MV-4-11 (cell line): ENCODE data around the gene ERC2.

Experiments used
- DNase-seq: peaks from one replicate; lab custom pipeline; 2025; lab: John Stamatoyannopoulos, UW

Gene ERC2

DNA sequence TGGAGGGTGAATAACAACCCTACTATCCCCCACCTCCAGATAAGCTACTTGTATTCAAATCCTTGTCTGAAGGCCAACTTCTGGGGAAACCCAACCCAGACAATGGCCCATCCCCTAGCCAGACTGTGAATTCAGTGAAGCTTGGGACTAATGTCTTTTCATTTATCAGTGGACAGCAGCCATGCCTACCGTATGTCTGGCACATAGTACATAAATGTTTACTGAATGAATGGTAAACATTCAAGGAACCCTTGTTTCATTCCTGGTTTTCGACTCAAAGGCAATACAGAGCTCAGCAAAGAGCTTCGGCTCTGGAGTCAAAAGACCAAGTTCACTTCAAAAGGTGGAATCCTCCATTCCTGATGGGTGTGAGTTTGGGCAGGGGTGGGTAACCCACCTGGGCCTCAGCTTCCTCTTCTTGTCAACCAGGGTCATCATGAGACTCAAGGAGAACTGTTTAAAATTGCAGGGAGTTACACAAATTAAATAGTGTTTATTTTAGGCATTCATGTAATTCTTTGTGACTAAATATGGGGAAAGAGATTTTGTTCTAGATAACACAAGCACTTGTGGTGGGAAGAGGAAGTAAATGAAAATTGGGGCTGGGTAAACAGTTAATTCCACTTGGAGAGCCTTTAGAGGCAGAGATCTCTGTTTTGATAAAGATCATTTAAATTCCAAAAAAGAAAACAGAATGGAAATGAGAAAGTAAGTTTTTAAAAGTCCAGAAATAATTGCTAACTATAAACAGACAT is 677.5 kb downstream of the ERC2 start:
- no peak for DNase-seq

DNA sequence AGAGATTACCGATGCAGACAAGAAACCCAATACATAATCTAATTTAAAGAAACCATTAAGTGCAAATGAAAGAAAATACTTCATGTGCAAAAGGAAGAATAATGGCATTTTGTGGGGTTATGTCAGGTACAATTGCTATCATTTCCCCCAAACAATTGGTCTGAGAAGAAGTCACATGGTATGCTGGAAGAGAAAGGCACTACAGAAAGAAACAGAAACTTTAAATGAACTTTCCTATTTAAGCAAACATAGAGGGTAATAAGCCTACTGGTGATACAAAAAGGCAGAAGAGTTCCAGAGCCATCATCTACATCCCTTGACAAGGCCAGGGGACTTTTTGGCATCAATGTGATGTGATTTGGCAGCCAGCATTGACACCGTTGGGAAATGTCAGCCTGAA is 678.8 kb downstream of the ERC2 start:
- no peak for DNase-seq

DNA sequence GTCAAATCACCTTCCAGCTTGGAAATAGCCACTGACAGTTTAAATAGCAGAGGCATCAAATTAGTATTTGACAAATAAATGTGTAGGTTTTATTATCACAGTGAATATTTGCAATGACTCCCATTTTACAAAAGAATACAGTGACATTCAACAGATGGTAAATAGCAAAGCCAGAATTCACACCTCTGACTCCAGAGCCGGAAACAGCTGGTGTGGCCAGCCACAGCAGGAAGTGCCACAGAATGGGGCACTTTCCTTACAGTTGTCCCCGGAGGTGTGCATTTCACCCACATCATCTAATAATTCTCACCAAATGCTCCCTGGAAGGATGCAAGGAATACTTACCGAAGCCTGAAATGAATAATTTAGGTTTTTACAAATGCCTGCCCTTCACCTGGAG is 685.5 kb downstream of the ERC2 start:
- DNase-seq: no peak

DNA sequence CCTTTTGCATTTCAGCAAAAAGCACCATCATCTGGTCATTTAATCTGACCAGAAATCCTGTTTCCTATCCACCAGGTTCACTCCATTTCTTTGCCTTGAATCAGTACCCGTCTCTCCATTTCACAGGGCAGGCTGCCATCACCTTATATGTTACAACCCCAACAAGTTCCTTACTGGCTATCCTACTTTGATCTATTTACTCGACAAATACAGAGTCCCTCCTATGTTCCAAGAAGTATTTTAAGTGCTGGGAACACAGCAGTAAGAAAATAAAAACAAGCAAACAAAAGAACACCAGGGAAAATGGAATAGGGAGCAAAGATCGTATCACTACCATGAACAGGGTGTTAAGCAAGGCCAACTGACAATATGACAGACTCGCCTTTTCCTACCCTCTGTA is 685.9 kb downstream of the ERC2 start:
- no peak for DNase-seq

DNA sequence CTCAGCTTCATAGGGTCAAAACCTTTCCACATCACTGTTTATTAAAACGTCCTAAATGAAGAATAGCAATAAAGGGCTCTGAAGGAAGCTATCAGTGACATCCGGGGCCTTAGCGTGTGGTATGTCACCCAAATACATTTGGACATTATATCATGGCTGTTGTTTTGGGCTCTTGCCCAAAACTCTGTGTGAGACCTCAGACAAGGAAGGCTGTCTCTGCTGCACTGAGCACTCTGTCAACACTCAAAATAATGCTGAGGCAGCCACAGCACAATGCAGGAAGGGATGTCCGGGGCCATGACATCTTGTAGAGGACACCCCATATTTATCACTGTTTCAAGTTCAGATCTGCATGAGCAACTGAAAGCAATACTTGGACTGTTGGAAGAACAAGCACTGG is 687.4 kb downstream of the ERC2 start:
- no peak for DNase-seq

DNA sequence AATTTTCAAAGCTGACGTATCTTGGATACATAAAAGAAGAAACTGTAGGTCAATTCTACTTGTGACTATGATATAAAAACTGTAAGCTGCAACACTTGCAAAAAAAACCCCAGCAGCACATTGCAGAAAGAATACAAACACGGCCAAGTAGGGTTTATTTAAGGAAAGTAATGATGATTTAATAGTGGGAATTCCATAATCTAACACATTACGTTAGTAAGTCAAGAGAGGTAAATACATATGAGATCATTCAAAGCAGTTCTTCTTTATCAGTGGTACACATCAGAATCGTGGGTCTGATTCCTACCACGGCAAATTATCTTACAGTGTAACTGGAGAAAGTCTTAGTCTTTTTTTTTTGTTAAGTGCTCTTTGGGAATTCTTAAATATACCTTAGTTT is 688.7 kb downstream of the ERC2 start:
- DNase-seq: no peak

DNA sequence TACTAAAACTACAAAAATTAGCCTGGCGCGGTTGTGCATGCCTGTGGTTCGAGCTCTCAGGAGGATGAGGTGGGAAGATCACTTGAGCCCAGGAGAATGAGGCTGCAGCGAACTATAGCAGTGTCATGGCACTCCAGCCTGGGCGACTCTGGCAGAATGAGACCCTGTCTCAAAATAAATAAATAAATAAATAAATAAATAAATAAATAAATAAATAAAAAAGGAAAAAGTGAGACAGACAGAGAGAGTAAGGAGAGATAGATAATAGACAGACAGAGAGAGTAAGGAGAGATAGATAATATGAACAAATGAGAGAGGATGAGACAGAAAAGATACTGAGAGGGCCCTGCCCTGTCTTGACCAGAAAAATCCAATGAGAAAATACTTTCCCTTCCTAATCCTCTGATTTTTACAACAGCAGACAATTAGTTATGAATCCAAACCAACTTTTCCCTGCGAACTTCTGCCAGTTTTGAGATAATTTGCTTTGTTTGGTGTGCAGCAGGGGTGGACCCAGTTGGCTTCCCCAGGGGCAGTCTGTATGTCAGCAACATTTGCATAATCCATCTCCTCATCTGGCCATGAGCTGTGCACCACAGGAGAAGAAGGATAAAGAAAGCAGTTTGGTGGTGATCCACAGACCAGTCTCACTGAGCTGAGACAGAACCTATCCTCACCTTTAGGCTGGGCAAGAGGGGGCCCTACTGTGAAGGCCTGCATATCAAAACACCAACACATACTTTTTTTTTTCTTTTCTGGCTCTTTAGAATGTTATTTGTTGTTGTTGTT is 692.7 kb downstream of the ERC2 start:
- DNase-seq: no peak

DNA sequence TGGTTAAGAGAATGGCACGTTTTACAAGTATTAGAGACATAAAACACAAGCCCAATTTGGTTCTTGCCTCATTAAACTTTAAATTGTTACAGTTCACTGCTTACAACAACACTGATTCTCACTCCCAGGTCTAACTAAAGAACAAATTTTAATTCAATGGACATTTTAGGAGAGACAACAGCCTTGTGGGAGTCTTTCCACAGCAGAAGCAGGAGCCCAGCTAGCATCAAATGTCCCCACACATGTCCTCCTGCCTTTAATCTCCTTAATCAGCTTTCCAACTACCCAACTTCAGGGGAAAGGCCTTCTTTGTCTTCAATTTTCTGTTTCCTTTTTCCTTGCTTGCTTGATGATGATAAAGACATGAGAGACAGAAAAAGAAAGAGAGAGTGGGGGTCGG is 693.4 kb downstream of the ERC2 start:
- no peak for DNase-seq

DNA sequence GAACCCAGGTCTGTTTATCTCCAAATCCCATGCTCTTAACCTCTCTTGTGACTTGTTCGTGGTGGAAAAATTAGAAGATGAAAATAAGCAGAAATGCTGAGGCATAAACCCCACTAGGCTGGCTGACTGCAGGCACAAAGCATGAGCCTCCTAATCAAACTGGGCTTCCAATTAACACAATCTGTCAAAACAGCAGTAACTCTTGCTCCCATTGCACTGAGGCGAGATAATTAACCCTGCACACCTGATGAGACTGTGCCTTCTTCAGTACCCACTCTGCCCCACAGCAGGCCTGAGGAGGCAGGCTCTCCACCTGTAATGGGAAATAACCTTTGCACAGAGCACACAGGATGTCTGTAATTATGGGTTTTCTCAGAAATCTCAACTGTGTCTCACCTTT is 696.8 kb downstream of the ERC2 start:
- DNase-seq: no peak

DNA sequence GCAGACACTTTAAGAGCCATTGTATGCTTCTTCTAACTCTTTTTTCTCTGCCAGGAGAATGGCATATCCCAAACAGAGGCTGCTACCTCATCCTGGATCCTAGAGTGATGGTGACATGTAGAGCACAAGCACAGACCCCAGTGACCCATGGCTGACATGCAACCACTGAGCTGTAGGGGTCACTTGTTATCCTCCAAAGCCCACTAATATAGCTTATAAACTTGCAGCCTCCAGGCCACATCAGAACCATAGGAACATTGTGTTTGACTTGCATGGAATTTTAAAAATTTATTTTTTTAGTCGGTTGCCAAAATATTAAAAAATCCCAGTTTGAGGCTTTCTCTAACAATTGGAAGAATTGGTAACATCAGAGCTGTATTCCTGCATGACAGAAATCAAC is 698.2 kb downstream of the ERC2 start:
- DNase-seq: no peak

DNA sequence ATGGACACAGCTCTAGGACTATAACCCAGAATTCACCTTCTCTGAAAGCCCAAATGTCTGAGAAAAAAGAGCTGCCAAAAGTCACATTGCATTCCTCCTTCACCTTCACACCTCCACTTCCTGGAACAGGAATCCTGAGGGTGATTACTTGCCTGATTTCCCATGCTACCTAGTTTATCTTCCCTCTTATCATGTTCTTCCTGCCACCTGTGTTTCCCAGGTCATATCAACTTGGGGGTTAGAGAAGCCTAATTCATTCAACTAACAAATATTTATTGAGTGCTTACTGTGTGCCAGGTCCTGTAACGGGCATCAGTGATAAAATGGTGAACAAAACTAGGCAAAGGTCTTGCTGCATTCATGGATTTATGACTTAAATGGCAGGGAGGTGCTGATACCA is 701.5 kb downstream of the ERC2 start:
- DNase-seq: no peak

DNA sequence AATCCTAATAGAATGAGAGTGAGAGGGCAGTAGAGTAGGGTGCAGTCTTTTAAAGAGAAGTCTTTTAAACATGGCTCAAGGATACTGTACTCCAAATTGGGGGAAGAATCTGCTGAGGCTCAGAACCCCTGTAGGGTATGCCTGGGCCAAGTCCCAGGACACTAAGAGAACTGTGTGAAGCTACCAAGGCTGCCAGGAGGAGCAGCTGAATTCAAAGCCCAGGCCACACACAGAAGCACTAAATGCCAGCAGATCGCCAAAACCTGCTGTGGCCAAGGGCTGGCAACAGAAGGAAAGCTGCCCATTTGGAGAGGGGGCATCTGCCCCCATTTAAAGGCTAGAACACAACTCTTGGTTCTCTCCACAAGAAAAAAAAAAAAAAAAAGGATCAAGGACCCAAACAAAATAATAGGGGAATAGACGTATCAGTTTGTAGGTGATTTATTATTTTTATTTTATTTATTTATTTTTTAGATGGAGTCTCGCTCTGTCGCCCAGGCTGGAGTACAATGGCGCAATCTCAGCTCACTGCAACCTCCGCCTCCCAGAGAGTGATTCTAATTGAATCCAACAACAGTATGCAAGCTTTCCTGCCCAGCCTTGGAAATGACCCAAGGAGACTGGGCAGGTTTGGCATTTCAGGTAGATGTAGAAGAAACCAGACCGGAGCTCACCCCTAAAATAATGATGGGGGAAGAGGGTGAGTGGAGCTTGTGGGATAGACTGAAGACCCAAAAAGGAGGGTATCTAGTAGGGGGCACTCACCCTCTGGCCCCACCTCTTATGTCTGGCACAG is 702.2 kb downstream of the ERC2 start:
- no peak for DNase-seq

DNA sequence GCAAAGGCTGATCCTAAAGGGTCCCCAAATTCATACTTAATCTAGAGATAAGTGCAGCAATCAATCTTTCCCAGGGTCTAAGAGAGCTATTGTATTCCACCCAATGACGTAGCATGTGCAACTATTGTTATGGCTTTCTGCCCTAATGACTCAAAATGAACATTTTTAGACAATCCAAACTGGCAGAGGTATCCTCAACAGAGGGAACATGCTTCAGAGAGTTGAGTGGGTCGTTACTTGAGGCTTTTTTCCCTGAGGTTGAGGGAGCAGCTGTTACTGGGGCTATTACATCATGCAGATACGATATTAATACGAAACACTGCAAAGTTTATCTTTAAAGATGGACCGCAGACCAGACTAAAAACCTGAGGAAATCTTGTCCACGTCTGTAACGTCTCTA is 702.9 kb downstream of the ERC2 start:
- no peak for DNase-seq

DNA sequence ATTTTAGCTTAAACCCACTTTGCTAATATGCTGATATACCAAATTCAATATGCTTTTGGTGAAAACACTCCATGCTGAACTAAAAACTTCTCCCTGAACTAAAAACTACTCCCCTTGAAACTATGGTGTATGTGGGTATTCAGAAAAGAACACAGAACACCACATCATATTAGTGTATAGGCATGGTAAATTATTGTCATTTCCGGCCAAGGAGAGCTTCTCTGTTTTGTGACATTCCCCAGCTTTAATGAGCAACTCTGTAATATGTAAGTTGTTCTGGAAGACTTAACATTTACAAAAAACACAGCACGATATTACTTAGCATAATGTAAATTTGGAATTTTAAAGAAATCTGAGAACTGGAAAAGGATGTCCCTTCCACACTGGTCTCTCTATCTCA is 711.3 kb downstream of the ERC2 start:
- no peak for DNase-seq

DNA sequence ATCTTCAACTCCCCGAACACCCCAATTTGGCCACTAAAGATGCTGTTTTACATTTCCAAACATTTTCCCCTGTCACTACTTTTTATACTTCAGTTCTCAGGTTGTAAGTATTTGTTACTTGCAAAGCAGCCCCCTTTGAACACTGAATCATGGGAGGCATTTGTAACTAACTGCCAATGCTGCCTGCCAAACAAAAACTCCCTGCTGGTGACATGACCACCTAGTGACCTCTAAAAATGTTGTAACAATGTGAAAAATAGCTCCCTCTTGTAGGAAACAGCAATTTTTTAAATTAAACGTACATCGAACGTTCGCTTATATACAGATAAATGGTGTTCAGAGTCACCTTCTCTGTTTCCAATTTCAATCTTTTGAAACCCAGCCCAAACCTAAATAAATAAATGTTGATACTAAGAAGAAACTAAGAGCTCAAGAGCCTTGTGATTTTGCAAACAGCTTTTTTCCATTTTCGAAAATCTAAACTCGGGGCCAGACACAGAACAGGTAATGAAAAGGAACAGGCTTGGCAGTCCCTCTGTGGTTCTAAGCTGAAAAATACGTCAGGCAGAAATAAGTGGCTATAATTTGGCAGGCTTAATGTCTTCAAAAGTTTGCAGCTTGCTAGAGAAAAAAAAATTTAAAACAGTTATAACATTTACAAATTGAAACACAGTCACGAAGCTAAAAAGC is 712.6 kb downstream of the ERC2 start:
- no peak for DNase-seq

DNA sequence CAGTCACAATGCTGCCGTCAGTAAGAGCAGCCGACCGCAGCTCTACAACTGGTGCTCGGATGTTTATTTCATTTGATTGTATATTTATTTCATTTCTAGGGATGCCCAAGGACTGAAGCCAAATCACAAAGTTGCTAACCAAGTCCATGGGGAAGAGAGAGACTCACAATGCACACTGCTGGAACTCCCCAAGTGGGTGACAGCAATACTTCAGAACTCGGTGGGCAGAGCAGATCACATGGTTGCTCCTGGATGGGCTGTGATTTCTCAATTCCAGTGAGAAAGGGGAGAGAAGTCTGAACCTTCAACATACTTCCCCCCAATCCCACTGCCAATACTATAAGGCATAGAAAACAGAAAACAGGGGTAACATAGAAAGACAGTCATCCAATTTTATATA is 715.4 kb downstream of the ERC2 start:
- no peak for DNase-seq

DNA sequence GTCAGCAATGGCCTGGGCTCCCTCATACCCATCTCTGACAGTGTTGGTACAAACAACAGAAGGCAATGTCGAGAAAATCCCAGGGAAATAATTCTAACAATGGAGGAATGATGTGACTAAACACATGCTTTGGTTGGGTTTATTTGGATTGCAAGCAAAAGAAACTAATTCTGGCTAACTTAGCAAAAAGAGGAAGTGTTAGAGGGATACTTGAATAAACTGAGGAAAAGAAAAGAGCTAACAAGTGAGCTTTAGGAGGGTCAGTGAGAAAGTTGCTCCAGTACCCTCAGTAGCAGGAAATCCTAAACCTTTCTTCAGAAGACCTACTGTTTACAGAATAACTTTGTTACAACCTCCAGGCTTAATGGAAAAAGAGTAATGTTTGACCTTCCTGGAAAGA is 716.5 kb downstream of the ERC2 start:
- no peak for DNase-seq

DNA sequence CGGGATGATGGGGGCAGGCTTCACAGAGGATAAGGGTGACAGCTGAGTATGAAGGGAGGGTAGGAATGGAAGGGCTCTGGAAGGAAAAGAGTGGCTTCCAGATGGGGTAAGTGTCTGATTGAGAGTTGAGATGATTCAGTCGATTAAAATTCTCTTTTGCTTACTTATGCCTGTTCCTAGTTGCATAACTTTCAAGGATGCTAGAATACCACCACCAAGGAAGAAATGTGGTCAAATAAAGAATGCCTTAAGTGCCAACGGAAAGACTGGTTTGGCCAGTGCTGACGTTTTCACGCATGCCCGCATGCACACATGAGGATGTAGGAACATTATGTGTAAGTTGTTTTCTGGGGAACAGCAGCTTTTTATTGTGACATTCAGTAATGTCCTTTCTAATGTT is 717.7 kb downstream of the ERC2 start:
- DNase-seq: peak; percentile 8

DNA sequence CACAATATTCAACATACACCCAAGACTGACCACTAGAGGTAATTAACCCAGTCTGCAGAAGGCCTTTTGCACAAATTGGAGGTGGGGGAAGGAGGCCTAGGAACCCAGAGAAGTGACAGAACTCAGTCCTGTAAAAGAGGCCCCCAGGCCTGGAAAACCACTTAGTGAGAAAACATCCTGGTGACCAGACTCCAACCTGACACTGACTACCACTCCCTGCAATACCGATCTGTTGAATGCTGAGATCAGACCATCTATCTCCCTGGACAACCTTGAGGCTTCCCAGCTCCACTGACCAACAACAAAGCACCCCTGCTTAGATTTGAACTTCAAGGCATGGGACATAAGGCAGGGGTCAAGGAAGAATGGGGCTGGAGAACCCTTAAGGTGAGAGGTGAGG is 719.2 kb downstream of the ERC2 start:
- no peak for DNase-seq

DNA sequence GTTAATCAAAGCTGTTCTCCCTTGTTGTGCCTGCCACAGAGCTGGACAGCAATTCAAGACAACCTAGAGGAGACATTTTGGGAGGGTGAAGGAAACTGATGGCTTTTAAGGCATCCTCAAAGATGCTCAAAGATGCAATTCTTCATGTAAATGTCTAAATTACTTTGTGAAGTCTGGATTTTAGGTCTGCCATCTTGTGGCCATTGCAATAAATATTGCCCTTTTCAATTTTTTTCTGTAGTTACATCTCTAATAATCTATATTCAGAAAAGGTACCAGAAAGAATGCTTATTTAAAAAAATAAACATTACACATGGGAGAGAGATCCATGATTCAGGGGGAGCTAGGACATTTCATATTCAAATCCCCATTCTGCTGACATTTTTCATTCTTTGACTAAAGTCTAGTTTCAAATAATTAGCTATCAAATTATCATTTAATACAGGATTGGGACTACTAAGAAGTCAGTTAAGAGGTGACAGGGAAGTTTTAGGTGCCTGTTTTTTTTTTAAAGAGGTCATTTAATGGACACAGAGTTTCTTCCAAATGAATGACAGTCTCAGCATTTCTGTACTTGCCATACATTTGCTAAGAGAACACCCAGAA is 721.4 kb downstream of the ERC2 start:
- DNase-seq: no peak

DNA sequence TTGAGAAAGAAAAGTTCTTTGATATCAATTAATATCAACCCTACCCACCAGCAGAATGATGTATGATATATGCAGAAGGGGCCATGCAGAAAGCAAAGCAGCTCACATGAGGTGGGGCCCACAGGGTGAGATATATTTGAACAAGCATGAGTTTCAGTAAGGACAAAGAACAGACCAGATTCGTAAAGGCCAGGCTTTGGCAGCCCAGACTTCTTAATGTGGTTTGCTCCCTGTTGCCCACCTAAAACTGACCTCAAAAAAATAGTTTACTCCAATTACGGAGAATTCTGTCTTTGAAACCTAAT is 725.5 kb downstream of the ERC2 start:
- DNase-seq: no peak
